Myocyte (in vitro differentiated cells): ENCODE data around the gene LPGAT1. TPM values are rescaled to one million over a fixed set of nuclear protein-coding genes. Genes with fewer than 3 reads are reported as not detected.
A peak's percentile ranks its signal among the peaks of the same experiment; 100 is the strongest.

Experiments
- DNase-seq: peaks from one replicate; pipeline ENCODE4 v3.0.0-alpha.2; 2012; ENCODE audit warnings: low read depth
- total RNA-seq: library from RNA; depleted of rRNA; stranded (reverse); fragments of >200 nt; gene quantifications from 2 replicates; pipeline ENCODE4 v1.2.3, GENCODE V29; 2014

LPGAT1 gene
- total RNA-seq, 1 donor from 2014 or later, result 46.3 TPM

- DNase-seq, result no peak
Observed at GRCh38 chr1:211775170-211775569, 55.4 kb downstream of the LPGAT1 start.

- DNase-seq, result no peak
Observed at GRCh38 chr1:211764701-211765100, 65.9 kb downstream of the LPGAT1 start.

- DNase-seq, result no peak
Observed at GRCh38 chr1:211762206-211762605, 68.4 kb downstream of the LPGAT1 start.

- no peak for DNase-seq
Observed at GRCh38 chr1:211761400-211761799, 69.2 kb downstream of the LPGAT1 start.

GRCh38 chr1:211756471-211757020, 74.0 kb downstream of the LPGAT1 start:
- no peak for DNase-seq

GRCh38 chr1:211753649-211754251, 76.8 kb downstream of the LPGAT1 start:
- DNase-seq, result no peak

GRCh38 chr1:211752951-211753486, 77.5 kb downstream of the LPGAT1 start:
- no peak for DNase-seq

GRCh38 chr1:211752317-211752716, 78.2 kb downstream of the LPGAT1 start:
- DNase-seq, result no peak

- DNase-seq, result no peak
Observed at GRCh38 chr1:211751438-211751837, 79.1 kb downstream of the LPGAT1 start.

- DNase-seq, result no peak
Observed at GRCh38 chr1:211750599-211750998, 80.0 kb downstream of the LPGAT1 start.

GRCh38 chr1:211749251-211749650, 81.3 kb downstream of the LPGAT1 start:
- no peak for DNase-seq

- no peak for DNase-seq
Observed at GRCh38 chr1:211748810-211749209, 81.8 kb downstream of the LPGAT1 start.

GRCh38 chr1:211742889-211743529, 87.6 kb downstream of the LPGAT1 start:
- peak; percentile 28 for DNase-seq

GRCh38 chr1:211742272-211742671, 88.3 kb downstream of the LPGAT1 start:
- DNase-seq, result no peak

- no peak for DNase-seq
Observed at GRCh38 chr1:211741788-211742187, 88.8 kb downstream of the LPGAT1 start.

- DNase-seq, result peak; percentile 7
Observed at GRCh38 chr1:211741116-211741515, 89.4 kb downstream of the LPGAT1 start.

GRCh38 chr1:211739671-211740411, 90.7 kb downstream of the LPGAT1 start:
- no peak for DNase-seq

GRCh38 chr1:211738691-211739301, 91.8 kb downstream of the LPGAT1 start:
- DNase-seq, result no peak

- DNase-seq, result no peak
Observed at GRCh38 chr1:211738096-211738690, 92.4 kb downstream of the LPGAT1 start.

- DNase-seq, result no peak
Observed at GRCh38 chr1:211737115-211738035, 93.2 kb downstream of the LPGAT1 start.
